Measurements from ENCODE around the gene MAZ.

The MAZ gene

DNA sequence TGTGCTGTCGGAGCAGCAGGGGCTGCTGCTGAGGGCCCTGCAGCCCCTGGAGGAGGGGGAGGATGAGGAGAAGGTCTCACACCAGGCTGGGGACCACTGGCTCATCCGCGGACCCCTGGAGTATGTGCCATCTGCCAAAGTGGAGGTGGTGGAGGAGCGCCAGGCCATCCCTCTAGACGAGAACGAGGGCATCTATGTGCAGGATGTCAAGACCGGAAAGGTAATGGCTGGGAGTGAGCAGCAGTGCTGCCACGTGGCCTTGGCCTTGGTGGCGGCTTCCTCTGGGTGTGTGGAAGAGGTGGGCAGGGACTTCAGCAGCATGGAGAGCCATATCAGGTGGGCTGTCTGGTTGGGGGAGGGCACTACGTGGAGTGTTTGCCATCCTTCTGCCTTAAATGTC, 33.9 kb downstream of the MAZ start:
- Histone ChIP-seq H3K27me3 (ENCODE audit: insufficient read depth, low read length) (no peaks in the 10 kb centered on the region), H3K9ac (ENCODE audit: low read depth, low read length) (no peak overlapping the region), H3K4me1 (ENCODE audit: insufficient read depth, low read length) (no peaks in the 10 kb centered on the region), H3K9me3 (ENCODE audit: insufficient read depth, low read depth, low read length) (no peaks in the 10 kb centered on the region), H3K36me3 (ENCODE audit: insufficient read depth, low read depth, low read length) (no peaks in the 10 kb centered on the region), H3K4me3 (ENCODE audit: low read length) (no peak overlapping the region), H3K27ac (ENCODE audit: low read length) (no peak overlapping the region)

DNA sequence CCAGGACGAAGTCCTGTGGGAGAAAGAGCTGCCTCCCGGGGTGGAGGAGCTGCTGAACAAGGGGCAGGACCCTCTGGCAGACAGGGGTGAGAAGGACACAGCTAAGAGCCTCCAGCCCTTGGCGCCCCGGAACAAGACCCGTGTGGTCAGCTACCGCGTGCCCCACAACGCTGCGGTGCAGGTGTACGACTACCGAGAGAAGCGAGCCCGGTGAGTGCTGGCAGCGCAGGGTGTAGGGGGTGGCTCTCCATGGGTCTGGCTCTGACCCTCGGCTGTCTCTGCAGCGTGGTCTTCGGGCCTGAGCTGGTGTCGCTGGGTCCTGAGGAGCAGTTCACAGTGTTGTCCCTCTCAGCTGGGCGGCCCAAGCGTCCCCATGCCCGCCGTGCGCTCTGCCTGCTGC, 35.3 kb downstream of the MAZ start:
- no peaks in the 10 kb centered on the region for H3K4me1 ChIP-seq (ENCODE audit: insufficient read depth, low read length)
- no peak overlapping the region for H3K4me3 ChIP-seq (ENCODE audit: low read length)
- no peak overlapping the region for H3K9ac ChIP-seq (ENCODE audit: low read depth, low read length)
- no peak overlapping the region for H3K27ac ChIP-seq (ENCODE audit: low read length)
- no peaks in the 10 kb centered on the region for H3K9me3 ChIP-seq (ENCODE audit: insufficient read depth, low read depth, low read length)
- H3K36me3 ChIP-seq (ENCODE audit: insufficient read depth, low read depth, low read length) = no peaks in the 10 kb centered on the region
- H3K27me3 ChIP-seq (ENCODE audit: insufficient read depth, low read length) = no peaks in the 10 kb centered on the region

DNA sequence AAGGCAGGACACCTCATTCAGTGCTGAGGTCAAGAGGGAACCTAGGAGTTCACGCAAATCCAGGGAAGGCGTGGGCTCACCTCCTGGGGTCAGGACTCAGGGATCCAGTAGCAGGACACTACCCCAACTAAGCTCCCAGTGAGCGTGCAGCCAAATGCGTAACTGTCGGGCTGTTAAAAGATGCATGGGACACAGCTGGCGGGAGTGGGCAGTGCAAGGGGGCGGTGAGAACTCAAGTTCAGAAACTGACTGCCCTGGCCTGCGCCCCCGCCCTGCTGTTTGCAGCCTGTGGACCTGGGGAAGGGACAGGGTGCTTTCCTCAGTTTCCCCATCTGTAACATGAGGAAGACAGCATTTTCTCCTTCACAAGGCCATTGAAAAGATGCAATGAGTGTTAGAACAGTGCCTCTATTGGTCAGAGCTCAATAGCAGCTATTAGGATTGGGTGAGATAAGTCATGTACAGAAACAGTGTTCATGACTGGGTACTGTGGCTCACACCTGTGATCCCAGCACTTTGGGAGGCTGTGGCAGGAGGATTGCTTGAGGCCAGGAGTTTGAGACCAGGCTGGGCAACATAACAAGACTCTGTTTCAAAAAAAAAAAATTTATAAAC, 36.5 kb downstream of the MAZ start:
- Histone ChIP-seq H3K27me3 (ENCODE audit: insufficient read depth, low read length) (no peaks in the 10 kb centered on the region), H3K4me3 (ENCODE audit: low read length) (no peak overlapping the region), H3K27ac (ENCODE audit: low read length) (no peak overlapping the region), H3K9me3 (ENCODE audit: insufficient read depth, low read depth, low read length) (no peaks in the 10 kb centered on the region), H3K9ac (ENCODE audit: low read depth, low read length) (no peak overlapping the region), H3K36me3 (ENCODE audit: insufficient read depth, low read depth, low read length) (no peaks in the 10 kb centered on the region), H3K4me1 (ENCODE audit: insufficient read depth, low read length) (no peaks in the 10 kb centered on the region)

DNA sequence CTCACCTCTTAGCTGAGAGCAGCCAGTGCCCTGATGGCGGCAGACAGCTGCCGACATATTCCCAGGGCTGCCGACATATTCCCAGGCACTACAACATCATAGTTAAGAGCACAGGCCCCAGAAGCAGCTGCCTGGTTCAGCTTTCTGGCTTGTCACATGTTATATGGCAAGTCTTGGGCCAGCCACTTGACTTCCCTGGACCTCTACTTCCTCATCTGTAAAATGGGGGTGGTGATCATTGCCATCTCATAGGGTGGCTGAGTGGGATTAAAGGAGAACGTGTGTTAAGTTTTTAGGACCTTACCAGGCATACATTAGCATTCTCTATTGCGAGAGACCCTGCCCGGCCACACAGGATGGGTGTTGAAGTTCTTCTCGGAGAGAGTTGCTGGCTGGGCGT, 37.6 kb downstream of the MAZ start:
- Histone ChIP-seq H3K9ac (ENCODE audit: low read depth, low read length) (no peak overlapping the region), H3K27ac (ENCODE audit: low read length) (no peak overlapping the region), H3K9me3 (ENCODE audit: insufficient read depth, low read depth, low read length) (no peaks in the 10 kb centered on the region), H3K4me1 (ENCODE audit: insufficient read depth, low read length) (no peaks in the 10 kb centered on the region), H3K36me3 (ENCODE audit: insufficient read depth, low read depth, low read length) (no peaks in the 10 kb centered on the region), H3K4me3 (ENCODE audit: low read length) (no peak overlapping the region), H3K27me3 (ENCODE audit: insufficient read depth, low read length) (no peaks in the 10 kb centered on the region)

DNA sequence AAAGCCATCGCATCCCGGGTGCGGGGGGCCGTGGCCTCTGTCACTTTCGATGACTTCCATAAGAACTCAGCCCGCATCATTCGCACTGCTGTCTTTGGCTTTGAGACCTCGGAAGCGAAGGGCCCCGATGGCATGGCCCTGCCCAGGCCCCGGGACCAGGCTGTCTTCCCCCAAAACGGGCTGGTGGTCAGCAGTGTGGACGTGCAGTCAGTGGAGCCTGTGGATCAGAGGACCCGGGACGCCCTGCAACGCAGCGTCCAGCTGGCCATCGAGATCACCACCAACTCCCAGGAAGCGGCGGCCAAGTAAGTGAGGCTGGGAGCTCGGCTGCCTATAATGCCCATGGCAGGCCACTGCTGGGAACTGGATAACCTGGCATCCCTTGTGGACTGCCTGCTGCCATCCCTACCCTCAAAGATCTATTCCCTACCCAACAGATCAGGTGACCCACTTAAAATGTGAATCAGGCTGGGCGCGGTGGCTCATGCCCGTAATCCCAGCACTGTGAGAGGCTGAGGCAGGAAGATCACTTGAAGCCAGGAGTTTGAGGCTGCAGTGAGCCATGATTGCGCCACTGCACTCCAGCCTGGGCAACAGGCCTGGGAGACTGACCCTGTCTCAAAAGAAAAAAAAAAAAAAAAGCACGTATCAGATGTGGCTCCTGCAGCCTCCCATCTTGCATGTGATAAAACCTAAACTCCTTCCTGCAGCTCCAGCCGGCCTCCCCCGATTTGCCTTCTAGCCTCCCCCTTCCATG, 38.4 kb downstream of the MAZ start:
- Histone ChIP-seq H3K27ac (ENCODE audit: low read length) (no peak overlapping the region), H3K9me3 (ENCODE audit: insufficient read depth, low read depth, low read length) (no peaks in the 10 kb centered on the region), H3K9ac (ENCODE audit: low read depth, low read length) (no peak overlapping the region), H3K4me1 (ENCODE audit: insufficient read depth, low read length) (no peaks in the 10 kb centered on the region), H3K36me3 (ENCODE audit: insufficient read depth, low read depth, low read length) (no peaks in the 10 kb centered on the region), H3K27me3 (ENCODE audit: insufficient read depth, low read length) (no peaks in the 10 kb centered on the region), H3K4me3 (ENCODE audit: low read length) (no peak overlapping the region)

DNA sequence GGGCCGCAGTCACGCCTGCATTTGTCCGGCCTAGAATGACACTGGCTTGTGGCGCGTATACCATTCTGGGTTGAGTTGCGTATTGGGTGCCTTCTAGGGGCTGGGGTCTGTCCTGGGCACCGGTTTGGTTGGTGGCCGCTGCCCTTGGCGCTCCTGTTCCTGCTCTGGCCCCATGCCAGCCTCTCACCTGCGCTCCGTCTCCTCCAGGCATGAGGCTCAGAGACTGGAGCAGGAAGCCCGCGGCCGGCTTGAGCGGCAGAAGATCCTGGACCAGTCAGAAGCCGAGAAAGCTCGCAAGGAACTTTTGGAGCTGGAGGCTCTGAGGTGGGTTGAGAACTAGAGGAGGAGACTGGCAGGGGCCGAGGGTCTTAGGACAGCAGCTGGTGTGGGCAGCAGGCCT, 39.3 kb downstream of the MAZ start:
- no peaks in the 10 kb centered on the region for H3K27me3 ChIP-seq (ENCODE audit: insufficient read depth, low read length)
- no peaks in the 10 kb centered on the region for H3K4me1 ChIP-seq (ENCODE audit: insufficient read depth, low read length)
- no peak overlapping the region for H3K4me3 ChIP-seq (ENCODE audit: low read length)
- H3K36me3 ChIP-seq (ENCODE audit: insufficient read depth, low read depth, low read length) = no peaks in the 10 kb centered on the region
- H3K9me3 ChIP-seq (ENCODE audit: insufficient read depth, low read depth, low read length) = no peaks in the 10 kb centered on the region
- no peak overlapping the region for H3K9ac ChIP-seq (ENCODE audit: low read depth, low read length)
- no peak overlapping the region for H3K27ac ChIP-seq (ENCODE audit: low read length)

DNA sequence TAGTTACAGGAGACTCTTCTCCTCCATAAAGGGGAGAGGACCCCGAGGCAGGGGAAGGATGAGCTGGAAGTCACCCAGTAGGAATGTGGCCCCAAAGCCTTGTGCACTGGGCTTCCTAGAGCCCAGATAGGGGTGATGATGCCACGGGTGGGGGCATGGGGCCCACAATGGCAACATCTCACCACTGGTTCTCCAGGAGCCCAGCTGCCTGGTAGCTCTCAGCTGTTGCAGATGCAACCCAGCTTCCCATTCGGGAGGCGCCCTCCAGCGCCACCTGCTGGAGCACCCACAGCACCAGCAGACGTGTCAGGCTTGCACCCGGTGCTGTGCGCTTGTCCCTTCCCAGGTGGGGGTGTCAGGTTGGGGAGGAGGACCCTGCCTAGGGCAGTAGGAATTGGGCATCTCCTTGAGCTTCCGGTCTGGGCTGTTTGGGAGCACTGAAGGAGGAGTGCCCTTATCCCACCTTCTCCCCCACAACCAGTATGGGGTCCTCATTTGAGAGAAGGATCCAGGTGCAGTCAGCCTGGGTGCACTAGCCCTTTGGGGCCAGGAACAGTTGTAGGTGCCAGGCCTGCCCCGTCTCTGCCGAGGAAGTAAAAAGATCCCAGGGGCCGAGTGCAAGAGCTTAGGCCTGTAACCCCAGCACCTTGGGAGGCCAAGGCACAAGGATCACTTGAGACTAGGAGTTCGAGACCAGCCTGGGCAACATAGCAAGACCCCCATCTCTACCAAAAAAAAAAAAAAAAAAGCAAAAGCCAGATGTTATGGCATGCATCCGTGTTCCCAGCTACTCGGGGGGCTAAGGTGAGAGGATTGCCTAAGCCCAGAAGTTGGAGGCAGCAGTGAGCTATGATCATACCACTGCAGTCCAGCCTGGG, 42.3 kb downstream of the MAZ start:
- Histone ChIP-seq H3K9me3 (ENCODE audit: insufficient read depth, low read depth, low read length) (no peaks in the 10 kb centered on the region), H3K9ac (ENCODE audit: low read depth, low read length) (no peak overlapping the region), H3K27ac (ENCODE audit: low read length) (no peak overlapping the region), H3K27me3 (ENCODE audit: insufficient read depth, low read length) (no peaks in the 10 kb centered on the region), H3K4me1 (ENCODE audit: insufficient read depth, low read length) (no peaks in the 10 kb centered on the region), H3K4me3 (ENCODE audit: low read length) (no peak overlapping the region), H3K36me3 (ENCODE audit: insufficient read depth, low read depth, low read length) (no peaks in the 10 kb centered on the region)

DNA sequence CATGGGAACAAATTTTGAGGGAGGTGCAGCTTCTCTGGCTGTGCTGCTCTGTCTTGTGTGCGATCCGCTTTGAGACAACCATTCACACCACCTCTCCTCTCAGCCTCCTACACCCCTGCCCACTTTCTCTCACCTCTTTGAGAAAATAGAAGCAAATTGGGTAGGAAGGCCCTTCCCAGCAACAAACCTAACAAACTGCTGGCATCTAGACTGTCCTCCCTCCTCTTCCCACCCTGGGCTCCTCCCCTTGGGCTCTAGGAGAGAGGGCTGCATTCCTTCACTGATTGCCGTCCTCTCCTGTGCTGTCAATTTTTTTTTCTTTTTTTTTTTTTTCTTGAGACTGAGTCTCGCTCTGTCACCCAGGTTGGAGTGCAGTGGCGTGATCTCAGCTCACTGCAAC, 43.2 kb downstream of the MAZ start:
- Histone ChIP-seq H3K4me3 (ENCODE audit: low read length) (no peak overlapping the region), H3K9me3 (ENCODE audit: insufficient read depth, low read depth, low read length) (no peaks in the 10 kb centered on the region), H3K4me1 (ENCODE audit: insufficient read depth, low read length) (no peaks in the 10 kb centered on the region), H3K27ac (ENCODE audit: low read length) (no peak overlapping the region), H3K9ac (ENCODE audit: low read depth, low read length) (no peak overlapping the region), H3K27me3 (ENCODE audit: insufficient read depth, low read length) (no peaks in the 10 kb centered on the region), H3K36me3 (ENCODE audit: insufficient read depth, low read depth, low read length) (no peaks in the 10 kb centered on the region)

DNA sequence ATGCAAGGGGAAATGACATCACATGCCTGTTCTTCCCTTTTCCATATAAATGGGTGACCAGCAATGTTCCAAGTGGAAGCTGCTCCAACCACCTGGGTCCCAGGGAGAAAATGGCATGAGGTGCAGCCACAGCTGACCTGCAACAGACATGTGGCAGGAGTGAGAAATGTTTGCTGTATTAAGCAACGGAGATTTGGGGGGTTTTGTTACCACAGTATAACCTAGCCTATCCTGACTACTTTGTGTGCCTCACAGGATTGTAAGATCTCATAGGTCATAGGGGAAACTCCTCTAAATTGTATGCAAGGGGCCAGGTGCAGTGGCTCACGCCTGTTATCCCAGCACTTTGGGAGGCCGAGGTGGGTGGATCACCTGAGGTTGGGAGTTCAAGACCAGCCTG, 44.7 kb downstream of the MAZ start:
- H3K9me3 ChIP-seq (ENCODE audit: insufficient read depth, low read depth, low read length) = no peaks in the 10 kb centered on the region
- no peaks in the 10 kb centered on the region for H3K36me3 ChIP-seq (ENCODE audit: insufficient read depth, low read depth, low read length)
- H3K9ac ChIP-seq (ENCODE audit: low read depth, low read length) = no peak overlapping the region
- H3K4me1 ChIP-seq (ENCODE audit: insufficient read depth, low read length) = no peaks in the 10 kb centered on the region
- H3K27me3 ChIP-seq (ENCODE audit: insufficient read depth, low read length) = no peaks in the 10 kb centered on the region
- H3K4me3 ChIP-seq (ENCODE audit: low read length) = no peak overlapping the region
- no peak overlapping the region for H3K27ac ChIP-seq (ENCODE audit: low read length)

DNA sequence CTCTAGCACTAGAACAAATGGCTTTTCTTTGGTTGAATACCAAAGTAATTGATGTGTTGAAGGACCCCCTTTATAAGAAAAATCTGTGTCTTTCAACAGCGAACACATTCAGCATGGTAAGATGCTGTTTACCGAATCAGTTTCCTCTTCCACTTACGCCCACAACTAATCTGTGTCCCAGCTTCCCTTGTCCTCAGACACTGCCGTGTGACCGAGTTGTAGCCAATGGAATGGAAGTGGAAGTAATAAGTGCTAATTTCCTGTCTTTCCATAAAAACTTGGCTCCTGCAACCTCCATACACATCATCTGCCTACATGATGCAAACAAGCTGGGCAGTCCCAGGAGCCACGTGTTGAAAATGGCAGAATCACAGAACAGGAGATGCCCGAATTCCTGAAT, 46.3 kb downstream of the MAZ start:
- Histone ChIP-seq H3K36me3 (ENCODE audit: insufficient read depth, low read depth, low read length) (no peaks in the 10 kb centered on the region), H3K9me3 (ENCODE audit: insufficient read depth, low read depth, low read length) (no peaks in the 10 kb centered on the region), H3K4me3 (ENCODE audit: low read length) (no peak overlapping the region), H3K27me3 (ENCODE audit: insufficient read depth, low read length) (no peaks in the 10 kb centered on the region), H3K9ac (ENCODE audit: low read depth, low read length) (no peak overlapping the region), H3K27ac (ENCODE audit: low read length) (no peak overlapping the region), H3K4me1 (ENCODE audit: insufficient read depth, low read length) (no peaks in the 10 kb centered on the region)

DNA sequence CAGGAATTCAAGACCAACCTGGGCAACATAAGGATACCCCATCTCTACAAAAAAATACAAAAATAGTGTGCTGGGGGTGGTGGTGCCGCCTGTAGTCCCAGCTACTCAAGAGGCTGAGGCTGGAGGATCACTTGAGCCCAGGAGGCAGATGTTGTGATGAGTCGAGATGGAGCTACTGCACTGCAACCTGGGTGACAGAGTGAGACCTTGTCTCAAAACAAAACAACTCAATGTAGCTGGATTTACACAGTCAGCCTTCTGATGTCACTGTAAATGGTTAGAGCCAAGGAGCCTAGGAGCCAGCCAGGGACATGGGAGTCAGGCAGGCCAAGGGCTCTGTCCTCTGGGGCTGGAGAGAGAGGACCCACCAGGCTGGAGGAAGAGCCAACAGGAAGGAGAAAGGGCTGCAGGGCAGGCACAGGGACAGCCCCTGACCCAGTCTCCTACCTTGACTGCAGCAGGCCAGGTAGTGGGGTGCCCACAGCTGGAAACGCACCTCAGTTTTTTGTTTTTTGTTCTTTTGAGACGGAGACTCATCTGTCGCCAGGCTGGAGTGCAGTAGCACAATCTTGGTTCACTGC, 48.3 kb downstream of the MAZ start:
- no peaks in the 10 kb centered on the region for H3K27me3 ChIP-seq (ENCODE audit: insufficient read depth, low read length)
- H3K4me3 ChIP-seq (ENCODE audit: low read length) = no peak overlapping the region
- H3K27ac ChIP-seq (ENCODE audit: low read length) = no peak overlapping the region
- peaks cover 14% of the 10 kb centered on the region for H3K36me3 ChIP-seq (ENCODE audit: insufficient read depth, low read depth, low read length)
- H3K9me3 ChIP-seq (ENCODE audit: insufficient read depth, low read depth, low read length) = no peaks in the 10 kb centered on the region
- no peaks in the 10 kb centered on the region for H3K4me1 ChIP-seq (ENCODE audit: insufficient read depth, low read length)
- no peak overlapping the region for H3K9ac ChIP-seq (ENCODE audit: low read depth, low read length)

All from iPS-20b (cell line).